Measurements from ENCODE around the gene OAF.
"Not testable (repeated sequence)": the region's sequence is repeated elsewhere in the genome, so short reads cannot be mapped to it uniquely, and the experiment has no call there.

OAF gene

GRCh38 chr11:120267319-120267718 lies 56.5 kb downstream of the OAF start:
- TF ChIP-seq CTCF (IDR thresholded peaks at IDR 0.05; ENCODE audit: low read depth, low read length), result no peak

DNA sequence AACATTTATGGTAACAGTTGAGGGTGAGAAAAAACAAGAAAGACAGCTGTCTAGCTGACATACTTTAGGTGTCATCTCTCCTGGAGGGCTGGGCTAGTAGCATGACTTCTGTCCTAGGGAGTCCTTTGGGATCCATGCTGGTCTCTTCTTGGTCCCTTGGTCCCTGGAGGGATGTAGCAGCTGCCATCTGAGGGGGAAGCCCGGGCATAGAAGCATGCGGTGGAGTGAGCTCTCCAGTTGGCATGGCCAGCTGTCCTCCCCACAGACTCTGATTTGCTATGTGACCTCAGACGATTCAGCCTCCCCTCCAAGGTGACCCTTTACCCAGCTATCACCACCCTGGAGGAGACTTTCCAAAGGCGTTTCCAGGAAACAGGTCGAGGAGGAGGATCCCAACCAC lies 57.9 kb downstream of the OAF start:
- no peak for TF ChIP-seq CTCF (IDR thresholded peaks at IDR 0.05; ENCODE audit: low read depth, low read length)
- no peak for DNase-seq (ENCODE audit: extremely low read depth, low read depth)

More at GRCh38 chr11:120267319-120267718, 56.5 kb downstream of the OAF start:
- DNase-seq (ENCODE audit: extremely low read depth, low read depth), result no peak

GRCh38 chr11:120270386-120270785 lies 59.6 kb downstream of the OAF start:
- TF ChIP-seq CTCF (IDR thresholded peaks at IDR 0.05; ENCODE audit: low read depth, low read length), result no peak
- DNase-seq (ENCODE audit: extremely low read depth, low read depth), result no peak

GRCh38 chr11:120271672-120272071 lies 60.8 kb downstream of the OAF start:
- no peak for DNase-seq (ENCODE audit: extremely low read depth, low read depth)
- TF ChIP-seq CTCF (IDR thresholded peaks at IDR 0.05; ENCODE audit: low read depth, low read length), result no peak

DNA sequence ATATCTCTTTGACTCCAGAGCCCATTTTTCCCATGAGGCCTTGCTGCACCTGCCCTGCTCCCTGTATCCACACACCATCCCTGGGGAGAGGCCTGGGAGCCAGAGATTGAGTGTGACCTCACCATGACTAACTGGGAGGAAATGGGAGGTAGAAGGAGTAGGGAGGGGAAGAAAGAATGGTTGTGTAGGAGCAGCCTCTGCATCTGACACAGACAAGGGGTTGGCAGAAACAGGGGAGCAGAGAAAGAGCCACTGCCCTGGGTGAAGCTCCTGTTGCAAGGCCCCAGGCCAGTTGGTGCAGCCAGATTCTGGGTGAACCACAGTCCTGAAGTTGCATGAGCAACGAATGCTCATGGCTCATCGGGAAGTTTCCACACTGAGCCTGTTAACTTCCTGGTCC lies 61.5 kb downstream of the OAF start:
- DNase-seq (ENCODE audit: extremely low read depth, low read depth), result no peak

DNA sequence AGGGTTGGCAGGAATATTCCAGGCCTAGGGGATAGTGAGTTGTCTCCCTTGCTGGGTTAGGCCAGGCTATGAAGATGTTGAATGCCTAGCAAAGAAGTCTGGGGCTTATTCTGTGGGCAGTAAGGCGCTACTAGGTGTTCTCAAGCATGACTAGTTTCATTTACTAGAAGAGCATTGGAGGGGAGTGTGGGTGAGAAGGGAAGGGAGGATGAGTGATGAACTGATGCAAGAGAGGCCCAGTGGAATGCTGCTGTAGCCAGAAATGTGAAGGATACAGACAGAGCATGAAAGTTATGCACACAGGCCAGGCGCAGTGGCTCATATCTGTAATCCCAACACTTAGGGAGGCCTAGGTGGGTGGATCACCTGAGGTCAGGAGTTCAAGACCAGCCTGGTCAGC lies 62.6 kb downstream of the OAF start:
- DNase-seq (ENCODE audit: extremely low read depth, low read depth), result no peak
- TF ChIP-seq CTCF (IDR thresholded peaks at IDR 0.05; ENCODE audit: low read depth, low read length), result no peak

More for the DNA sequence above, 61.5 kb downstream of the OAF start:
- TF ChIP-seq CTCF (IDR thresholded peaks at IDR 0.05; ENCODE audit: low read depth, low read length), result no peak

DNA sequence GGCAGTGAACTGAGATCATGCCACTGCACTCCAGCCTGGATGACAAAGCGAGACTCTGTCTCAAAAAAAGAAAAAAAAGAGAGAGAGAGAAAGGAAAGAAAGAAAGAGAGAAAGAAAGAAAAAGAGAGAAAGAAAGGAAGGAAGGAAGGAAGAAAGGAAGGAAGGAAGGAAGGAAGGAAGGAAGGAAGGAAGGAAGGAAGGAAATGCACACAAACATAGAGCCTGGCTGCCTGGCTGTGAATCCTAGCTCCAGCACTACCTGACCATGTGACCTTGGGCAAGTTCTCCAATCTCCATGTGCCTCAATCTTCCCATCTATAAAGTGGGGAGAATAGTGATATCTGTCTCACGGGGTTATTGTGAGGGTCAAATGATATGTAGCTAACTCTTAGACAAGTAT lies 63.1 kb downstream of the OAF start:
- not testable (repeated sequence) for DNase-seq (ENCODE audit: extremely low read depth, low read depth)

DNA sequence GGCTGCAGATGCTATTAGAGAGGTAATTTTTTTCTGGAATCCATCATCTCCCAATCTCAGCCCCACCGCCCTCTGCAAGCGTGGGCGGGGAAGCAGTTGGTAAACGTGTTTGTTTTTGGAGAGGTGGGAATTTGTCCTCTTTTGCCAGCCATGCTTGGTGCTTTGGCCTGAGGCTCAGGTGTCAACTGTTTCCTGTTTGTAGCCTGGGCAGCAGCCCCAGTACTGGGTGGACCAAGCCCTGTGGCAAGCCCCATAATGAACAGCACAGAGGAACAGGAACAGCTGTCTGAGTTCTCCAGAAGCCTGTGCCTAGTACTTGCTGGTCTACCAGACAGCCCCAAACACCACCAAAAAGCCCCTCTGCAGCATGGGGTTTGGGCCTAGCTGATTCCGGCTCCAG lies 68.7 kb downstream of the OAF start:
- no peak for DNase-seq (ENCODE audit: extremely low read depth, low read depth)
- TF ChIP-seq CTCF (IDR thresholded peaks at IDR 0.05; ENCODE audit: low read depth, low read length), result no peak
